Activated CD4-positive, alpha-beta T cell treated with anti-CD3 and anti-CD28 coated beads, Interleukin-2, amount 50 U/mL, for 48 hours (primary cell): Measurements from ENCODE around the gene GOLGA8R.
A peak's percentile ranks its signal among the peaks of the same experiment; 100 is the strongest.
"Not testable (repeated sequence)": the region's sequence is repeated elsewhere in the genome, so short reads cannot be mapped to it uniquely, and the experiment has no call there.

Experiments
- DNase-seq, 2 experiments: peaks; one replicate each; pipeline ENCODE4 v3.0.0-alpha.2; 2020

GOLGA8R gene

GRCh38 chr15:30414160-30414559 lies at the start of gene GOLGA8R:
TSS of gene GOLGA8R (minus strand) at chr15:30414260. CDS start at chr15:30414162, 98 bp downstream.
- not testable (repeated sequence) for DNase-seq

- DNase-seq: not testable (repeated sequence)
These were observed 49.8 kb upstream of the GOLGA8R start for GRCh38 chr15:30463849-30464248.

GRCh38 chr15:30462176-30462575 lies 48.1 kb upstream of the GOLGA8R start:
- DNase-seq: not testable (repeated sequence)

GRCh38 chr15:30452702-30453101 lies 38.6 kb upstream of the GOLGA8R start:
- DNase-seq: not testable (repeated sequence)

- DNase-seq: not testable (repeated sequence)
These were observed 24.3 kb upstream of the GOLGA8R start for GRCh38 chr15:30438348-30438747.

GRCh38 chr15:30435878-30436277 lies 21.8 kb upstream of the GOLGA8R start:
- not testable (repeated sequence) for DNase-seq

- DNase-seq: not testable (repeated sequence)
These were observed 6.7 kb upstream of the GOLGA8R start for GRCh38 chr15:30420723-30421122.

- not testable (repeated sequence) for DNase-seq
These were observed 6.4 kb downstream of the GOLGA8R start for GRCh38 chr15:30407636-30408035.

- DNase-seq: peak; percentile 71 to 77
These were observed 15.1 kb downstream of the GOLGA8R start for GRCh38 chr15:30398988-30399387.

- DNase-seq: not testable (repeated sequence)
These were observed 20.4 kb downstream of the GOLGA8R start for GRCh38 chr15:30393664-30393991.

- not testable (repeated sequence) for DNase-seq
These were observed 21.0 kb downstream of the GOLGA8R start, which contains the start of gene CHRFAM7A for GRCh38 chr15:30392766-30393663. TSS of gene CHRFAM7A (minus strand) at chr15:30393540. CDS start at chr15:30383351, 10,189 bp downstream.

- DNase-seq: not testable (repeated sequence)
These were observed 27.7 kb downstream of the GOLGA8R start for GRCh38 chr15:30386318-30386887.

GRCh38 chr15:30377082-30377413 lies 37.0 kb downstream of the GOLGA8R start:
- not testable (repeated sequence) for DNase-seq

GRCh38 chr15:30376375-30377081 lies 37.5 kb downstream of the GOLGA8R start:
- not testable (repeated sequence) for DNase-seq

GRCh38 chr15:30375872-30376271 lies 38.2 kb downstream of the GOLGA8R start:
- DNase-seq: not testable (repeated sequence)

GRCh38 chr15:30374862-30375261 lies 39.2 kb downstream of the GOLGA8R start:
- not testable (repeated sequence) for DNase-seq

- not testable (repeated sequence) for DNase-seq
These were observed 45.8 kb downstream of the GOLGA8R start for GRCh38 chr15:30368271-30368670.

GRCh38 chr15:30367246-30367645 lies 46.8 kb downstream of the GOLGA8R start:
- not testable (repeated sequence) for DNase-seq

- DNase-seq: not testable (repeated sequence)
These were observed 52.7 kb downstream of the GOLGA8R start for GRCh38 chr15:30361404-30361803.

GRCh38 chr15:30360990-30361389 lies 53.1 kb downstream of the GOLGA8R start:
- not testable (repeated sequence) for DNase-seq

- not testable (repeated sequence) for DNase-seq
These were observed 59.0 kb downstream of the GOLGA8R start for GRCh38 chr15:30355043-30355442.
